DND-41 (cell line): Measurements from ENCODE around the gene WWC1.
"Not testable (repeated sequence)": the region's sequence is repeated elsewhere in the genome, so short reads cannot be mapped to it uniquely, and the experiment has no call there.

Source experiments
- ATAC-seq: fragments of 200-7000 bp; cut with Tn5 transposase; 3 replicates; pipeline ENCODE4 v1.9.1; 2021; ENCODE audit warnings: low read depth; ENCODE audit not compliant: insufficient read depth
- DNase-seq: peaks from one replicate; pipeline ENCODE4 v3.0.0-alpha.2; 2020
- H2AFZ ChIP-seq: 2 replicates; pipeline ENCODE4 v1.6.0; 2012; ENCODE audit warnings: low read depth, low read length
- H3K27ac ChIP-seq: 2 replicates; pipeline ENCODE4 v1.5.1; 2012; ENCODE audit warnings: low read length, inconsistent platforms
- H3K27me3 ChIP-seq: fragments of 200-600 bp; sonication (generic); 2 replicates; pipeline ENCODE4 v1.6.0; 2012; ENCODE audit warnings: low read length, mild to moderate bottlenecking, inconsistent platforms; ENCODE audit not compliant: insufficient read depth, poor library complexity
- H3K36me3 ChIP-seq: 2 replicates; pipeline ENCODE4 v1.5.1; 2012; ENCODE audit warnings: low read length, inconsistent platforms; ENCODE audit not compliant: insufficient read depth
- H3K4me1 ChIP-seq: 2 replicates; pipeline ENCODE4 v1.5.1; 2012; ENCODE audit warnings: mild to moderate bottlenecking, low read length; ENCODE audit not compliant: insufficient read depth
- H3K4me2 ChIP-seq: 2 replicates; pipeline ENCODE4 v1.6.0; 2012; ENCODE audit warnings: mild to moderate bottlenecking, moderate library complexity, low read length, inconsistent platforms; ENCODE audit not compliant: insufficient read depth
- H3K4me3 ChIP-seq, 2 experiments: fragments of 200-600 bp in 1 of 2; shearing (Covaris generic) in 1 of 2; 2 replicates each; pipeline ENCODE4 v1.5.1; 2012 to 2016; ENCODE audit warnings: inconsistent platforms in 2 of 2, low read length in 2 of 2, mild to moderate bottlenecking in 2 of 2, low read depth in 1 of 2, moderate library complexity in 1 of 2
- H3K79me2 ChIP-seq: 2 replicates; pipeline ENCODE4 v1.6.0; 2012; ENCODE audit warnings: low read length, inconsistent platforms; ENCODE audit not compliant: insufficient read depth
- H3K9ac ChIP-seq: 2 replicates; pipeline ENCODE4 v1.6.0; 2012; ENCODE audit warnings: low read depth, mild to moderate bottlenecking, inconsistent platforms, low read length, moderate library complexity
- H3K9me3 ChIP-seq: 2 replicates; pipeline ENCODE4 v1.5.1; 2012; ENCODE audit warnings: low read length, moderate library complexity, mild to moderate bottlenecking, inconsistent platforms; ENCODE audit not compliant: insufficient read depth, severe bottlenecking
- H4K20me1 ChIP-seq: 2 replicates; pipeline ENCODE4 v1.6.0; 2012; ENCODE audit warnings: low read length; ENCODE audit not compliant: insufficient read depth
- CTCF ChIP-seq: IDR thresholded peaks from 2 replicates; pipeline ENCODE4 v1.5.1; 2012; ENCODE audit warnings: borderline replicate concordance, low read length, moderate library complexity, mild to moderate bottlenecking; ENCODE audit not compliant: poor library complexity, severe bottlenecking; ENCODE audit errors: extremely low read depth
- EZH2 ChIP-seq: IDR thresholded peaks from 3 replicates; pipeline ENCODE4 v1.6.1; 2012; ENCODE audit warnings: borderline replicate concordance, low read depth, mild to moderate bottlenecking, moderate library complexity, low read length, inconsistent platforms; ENCODE audit not compliant: severe bottlenecking

Gene WWC1

GRCh38 chr5:168286386-168286785 lies 5.1 kb upstream of the WWC1 start:
- H3K4me2 ChIP-seq, result no peak overlapping the region
- no peak for ATAC-seq

GRCh38 chr5:168286863-168287262 lies 4.6 kb upstream of the WWC1 start:
- H3K27me3 ChIP-seq, H3K36me3 ChIP-seq, H3K4me2 ChIP-seq, H3K4me3 ChIP-seq, H3K27ac ChIP-seq, DNase-seq, H4K20me1 ChIP-seq, H3K9ac ChIP-seq, H3K9me3 ChIP-seq, H3K4me1 ChIP-seq, H2AFZ ChIP-seq, ATAC-seq, H3K79me2 ChIP-seq: not testable (repeated sequence)

More at GRCh38 chr5:168286386-168286785, 5.1 kb upstream of the WWC1 start:
- TF ChIP-seq CTCF, result no peak
- no peak for TF ChIP-seq EZH2
- Histone ChIP-seq H3K36me3 (no peaks in the 10 kb centered on the region), H3K4me3 (no peak overlapping the region), H3K27me3 (no peaks in the 10 kb centered on the region), H3K9me3 (peaks cover 5% of the 10 kb centered on the region), H3K27ac (no peak overlapping the region), H2AFZ (no peak overlapping the region), H3K9ac (no peak overlapping the region), H4K20me1 (no peaks in the 10 kb centered on the region), H3K79me2 (no peaks in the 10 kb centered on the region), H3K4me1 (no peaks in the 10 kb centered on the region)
- DNase-seq, result no peak

- no peak overlapping the region for H3K4me2 ChIP-seq
These were observed 4.1 kb upstream of the WWC1 start for GRCh38 chr5:168287362-168287761.

More at GRCh38 chr5:168287362-168287761, 4.1 kb upstream of the WWC1 start:
- TF ChIP-seq CTCF (no peak), EZH2 (no peak)
- ATAC-seq (no peak), DNase-seq (no peak)
- no peaks in the 10 kb centered on the region for H3K4me1 ChIP-seq
- H3K27me3 ChIP-seq, result no peaks in the 10 kb centered on the region
- H3K36me3 ChIP-seq, result no peaks in the 10 kb centered on the region
- H3K4me3 ChIP-seq, result no peak overlapping the region
- H3K79me2 ChIP-seq, result no peaks in the 10 kb centered on the region
- no peak overlapping the region for H3K9ac ChIP-seq
- H2AFZ ChIP-seq, result no peak overlapping the region
- no peak overlapping the region for H3K27ac ChIP-seq
- H3K9me3 ChIP-seq, result peaks cover 5% of the 10 kb centered on the region
- H4K20me1 ChIP-seq, result no peaks in the 10 kb centered on the region
